ENCODE results near the gene HSD17B2.
"Not testable (repeated sequence)": the region's sequence is repeated elsewhere in the genome, so short reads cannot be mapped to it uniquely, and the experiment has no call there.

Gene HSD17B2

GRCh38 chr16:82133798-82134197 lies 98.7 kb downstream of the HSD17B2 start:
- DNase-seq (ENCODE audit: low spot score): no peak

- no peak for DNase-seq (ENCODE audit: low spot score)
Observed at GRCh38 chr16:82134846-82135245, 99.8 kb downstream of the HSD17B2 start.

GRCh38 chr16:82135844-82136243 lies 100.8 kb downstream of the HSD17B2 start:
- no peak for DNase-seq (ENCODE audit: low spot score)

GRCh38 chr16:82136956-82137821 lies 102.1 kb downstream of the HSD17B2 start:
- DNase-seq (ENCODE audit: low spot score): no peak

- DNase-seq (ENCODE audit: low spot score): no peak
Observed at GRCh38 chr16:82137822-82138167, 102.7 kb downstream of the HSD17B2 start.

GRCh38 chr16:82138478-82139285 lies 103.6 kb downstream of the HSD17B2 start:
- no peak for DNase-seq (ENCODE audit: low spot score)

GRCh38 chr16:82139286-82139571 lies 104.2 kb downstream of the HSD17B2 start:
- not testable (repeated sequence) for DNase-seq (ENCODE audit: low spot score)

GRCh38 chr16:82146556-82146955 lies 111.5 kb downstream of the HSD17B2 start:
- DNase-seq (ENCODE audit: low spot score): no peak

GRCh38 chr16:82146957-82147356 lies 111.9 kb downstream of the HSD17B2 start:
- DNase-seq (ENCODE audit: low spot score): no peak

GRCh38 chr16:82147546-82147945 lies 112.5 kb downstream of the HSD17B2 start:
- DNase-seq (ENCODE audit: low spot score): no peak

Data from LoVo (cell line).